ENCODE measurements around the gene TSC2. TPM values are rescaled to one million over a fixed set of nuclear protein-coding genes. Genes with fewer than 3 reads are reported as not detected.

Gene TSC2
- total and polyA plus RNA-seq, 2 of the 13 experiments (the other 11 are each of a cell fraction or from before 2014, with no cell fraction given), result 19.6 to 40.4 TPM

DNA sequence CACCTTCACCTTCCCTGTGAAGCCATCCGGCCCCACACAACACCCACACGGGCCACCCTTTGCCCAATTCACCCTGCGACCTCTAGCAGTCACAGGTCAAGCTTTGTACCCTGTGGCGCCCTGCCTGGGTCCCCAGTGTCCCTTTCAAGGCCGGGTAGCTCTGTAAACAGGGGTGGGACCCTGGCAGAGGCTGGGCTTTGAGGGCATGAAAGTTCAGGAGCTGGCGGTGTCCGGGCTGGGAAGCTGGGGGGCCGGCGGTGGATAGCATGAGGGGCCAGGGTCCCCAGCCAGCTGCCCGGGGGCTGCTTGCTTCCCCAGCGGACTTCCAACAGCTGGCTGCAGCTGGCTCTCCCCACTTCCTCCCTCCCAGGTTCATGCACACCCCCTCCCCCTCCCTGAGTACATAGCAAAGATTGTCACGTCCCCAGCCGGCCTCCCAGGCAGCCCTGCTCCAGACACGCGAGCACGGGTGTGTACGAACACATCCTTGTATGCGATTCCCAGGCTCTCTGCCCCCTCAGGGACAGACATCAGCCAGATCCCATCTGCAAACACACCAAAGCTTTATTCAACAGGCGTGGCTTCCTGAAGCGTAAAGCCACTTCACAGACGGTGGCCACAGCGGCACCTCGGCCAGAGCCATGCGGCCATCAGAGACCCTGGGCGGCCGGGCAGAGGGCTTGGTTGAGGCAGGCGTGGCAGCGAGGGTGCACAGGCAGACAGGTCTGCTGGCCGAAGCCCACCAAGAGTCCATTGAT lies 8.3 kb upstream of the TSC2 start (continued):
- TF ChIP-seq, protein P1, sequence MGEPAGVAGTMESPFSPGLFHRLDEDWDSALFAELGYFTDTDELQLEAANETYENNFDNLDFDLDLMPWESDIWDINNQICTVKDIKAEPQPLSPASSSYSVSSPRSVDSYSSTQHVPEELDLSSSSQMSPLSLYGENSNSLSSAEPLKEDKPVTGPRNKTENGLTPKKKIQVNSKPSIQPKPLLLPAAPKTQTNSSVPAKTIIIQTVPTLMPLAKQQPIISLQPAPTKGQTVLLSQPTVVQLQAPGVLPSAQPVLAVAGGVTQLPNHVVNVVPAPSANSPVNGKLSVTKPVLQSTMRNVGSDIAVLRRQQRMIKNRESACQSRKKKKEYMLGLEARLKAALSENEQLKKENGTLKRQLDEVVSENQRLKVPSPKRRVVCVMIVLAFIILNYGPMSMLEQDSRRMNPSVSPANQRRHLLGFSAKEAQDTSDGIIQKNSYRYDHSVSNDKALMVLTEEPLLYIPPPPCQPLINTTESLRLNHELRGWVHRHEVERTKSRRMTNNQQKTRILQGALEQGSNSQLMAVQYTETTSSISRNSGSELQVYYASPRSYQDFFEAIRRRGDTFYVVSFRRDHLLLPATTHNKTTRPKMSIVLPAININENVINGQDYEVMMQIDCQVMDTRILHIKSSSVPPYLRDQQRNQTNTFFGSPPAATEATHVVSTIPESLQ (CRISPR knock-in tag; conservative IDR thresholded peaks at IDR 0.05), result no peak
- peak; percentile 60; the same call in 1 of the 2 replicates for TF ChIP-seq REL (CRISPR knock-in tag; conservative IDR thresholded peaks at IDR 0.05)
- TF ChIP-seq, protein P2, sequence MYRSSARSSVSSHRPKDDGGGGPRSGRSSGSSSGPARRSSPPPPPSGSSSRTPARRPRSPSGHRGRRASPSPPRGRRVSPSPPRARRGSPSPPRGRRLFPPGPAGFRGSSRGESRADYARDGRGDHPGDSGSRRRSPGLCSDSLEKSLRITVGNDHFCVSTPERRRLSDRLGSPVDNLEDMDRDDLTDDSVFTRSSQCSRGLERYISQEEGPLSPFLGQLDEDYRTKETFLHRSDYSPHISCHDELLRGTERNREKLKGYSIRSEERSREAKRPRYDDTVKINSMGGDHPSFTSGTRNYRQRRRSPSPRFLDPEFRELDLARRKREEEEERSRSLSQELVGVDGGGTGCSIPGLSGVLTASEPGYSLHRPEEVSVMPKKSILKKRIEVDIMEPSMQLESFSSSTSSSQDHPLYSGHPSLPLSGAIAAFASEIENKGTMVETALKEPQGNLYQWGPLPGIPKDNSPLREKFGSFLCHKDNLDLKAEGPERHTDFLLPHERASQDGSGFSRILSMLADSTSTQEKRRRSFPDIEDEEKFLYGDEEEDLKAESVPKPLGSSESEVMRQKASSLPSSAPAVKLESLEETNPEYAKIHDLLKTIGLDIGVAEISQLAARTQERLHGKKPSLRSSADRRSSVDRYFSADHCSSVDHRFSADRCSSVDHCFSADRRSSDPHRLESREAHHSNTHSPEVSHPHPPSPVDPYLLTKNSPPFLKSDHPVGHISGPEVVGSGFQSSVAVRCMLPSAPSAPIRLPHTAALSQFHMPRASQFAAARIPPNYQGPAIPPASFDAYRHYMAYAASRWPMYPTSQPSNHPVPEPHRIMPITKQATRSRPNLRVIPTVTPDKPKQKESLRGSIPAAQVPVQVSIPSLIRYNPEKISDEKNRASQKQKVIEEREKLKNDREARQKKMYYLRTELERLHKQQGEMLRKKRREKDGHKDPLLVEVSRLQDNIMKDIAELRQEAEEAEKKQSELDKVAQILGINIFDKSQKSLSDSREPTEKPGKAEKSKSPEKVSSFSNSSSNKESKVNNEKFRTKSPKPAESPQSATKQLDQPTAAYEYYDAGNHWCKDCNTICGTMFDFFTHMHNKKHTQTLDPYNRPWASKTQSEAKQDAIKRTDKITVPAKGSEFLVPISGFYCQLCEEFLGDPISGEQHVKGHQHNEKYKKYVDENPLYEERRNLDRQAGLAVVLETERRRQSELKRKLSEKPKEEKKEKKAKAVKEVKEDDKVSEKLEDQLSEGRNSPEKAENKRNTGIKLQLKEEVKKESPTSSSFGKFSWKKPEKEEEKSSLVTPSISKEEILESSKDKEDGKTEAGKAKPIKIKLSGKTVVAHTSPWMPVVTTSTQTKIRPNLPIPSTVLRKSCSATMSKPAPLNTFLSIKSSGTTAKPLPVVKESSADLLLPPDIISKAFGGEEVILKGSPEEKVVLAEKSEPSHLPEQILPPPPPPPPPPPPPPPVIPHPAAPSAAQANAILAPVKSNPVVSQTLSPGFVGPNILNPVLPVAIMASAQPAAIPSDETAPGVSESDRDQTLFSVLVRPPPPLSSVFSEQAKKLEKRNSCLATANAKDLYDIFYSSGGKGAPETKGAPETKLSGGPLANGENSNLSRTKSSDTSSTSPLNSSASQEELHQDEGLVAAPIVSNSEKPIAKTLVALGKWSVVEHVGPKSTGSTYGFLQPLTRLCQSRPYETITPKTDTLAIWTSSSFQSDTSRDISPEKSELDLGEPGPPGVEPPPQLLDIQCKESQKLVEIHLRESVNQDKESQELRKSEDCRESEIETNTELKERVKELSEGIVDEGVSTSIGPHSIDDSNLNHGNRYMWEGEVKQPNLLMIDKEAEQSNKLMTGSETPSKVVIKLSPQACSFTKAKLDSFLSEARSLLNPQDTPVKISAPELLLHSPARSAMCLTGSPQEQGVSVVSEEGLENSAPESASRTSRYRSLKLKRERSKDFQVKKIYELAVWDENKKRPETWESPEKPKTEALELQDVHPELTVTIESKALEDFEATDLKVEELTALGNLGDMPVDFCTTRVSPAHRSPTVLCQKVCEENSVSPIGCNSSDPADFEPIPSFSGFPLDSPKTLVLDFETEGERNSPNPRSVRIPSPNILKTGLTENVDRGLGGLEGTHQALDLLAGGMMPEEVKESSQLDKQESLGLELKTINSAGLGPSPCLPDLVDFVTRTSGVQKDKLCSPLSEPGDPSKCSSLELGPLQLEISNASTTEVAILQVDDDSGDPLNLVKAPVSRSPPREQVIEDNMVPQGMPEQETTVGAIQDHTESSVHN (CRISPR knock-in tag; IDR thresholded peaks at IDR 0.05), result peak; percentile 10; the same call in 1 of the 2 replicates
- TF ChIP-seq ZBTB37 (CRISPR knock-in tag; IDR thresholded peaks at IDR 0.05), result peak; percentile 70; the same call in 1 of the 2 replicates
- no peak for TF ChIP-seq ARNT (IDR thresholded peaks at IDR 0.05)
- TF ChIP-seq, protein P3, sequence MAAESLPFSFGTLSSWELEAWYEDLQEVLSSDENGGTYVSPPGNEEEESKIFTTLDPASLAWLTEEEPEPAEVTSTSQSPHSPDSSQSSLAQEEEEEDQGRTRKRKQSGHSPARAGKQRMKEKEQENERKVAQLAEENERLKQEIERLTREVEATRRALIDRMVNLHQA (CRISPR knock-in tag; IDR thresholded peaks at IDR 0.05), result no peak
- TF ChIP-seq ZNF660 (CRISPR knock-in tag; IDR thresholded peaks at IDR 0.05; ENCODE audit: borderline replicate concordance, low read depth), result no peak
